Measurements from ENCODE around the gene COL6A6.

COL6A6 gene

GRCh38 chr3:130557336-130558035 lies 40.5 kb downstream of the COL6A6 start:
- no peak overlapping the region for H3K27ac ChIP-seq

GRCh38 chr3:130558366-130558765 lies 41.4 kb downstream of the COL6A6 start:
- H3K9me3 ChIP-seq (replicated peaks in 1 of 11): peaks cover 6 to 16% (median 11%) of the 10 kb centered on the region in 11 experiments; a peak in 19 of 22 replicates
- H3K4me2 ChIP-seq: no peak overlapping the region
- H3K27ac ChIP-seq: no peak overlapping the region
- no peak overlapping the region for H3K4me3 ChIP-seq
- H3K27me3 ChIP-seq: no peaks in the 10 kb centered on the region
- H3K9ac ChIP-seq: no peak overlapping the region
- TF ChIP-seq Cebpa-rat (IDR thresholded peaks at IDR 0.05): no peak
- no peaks in the 10 kb centered on the region for H3K4me1 ChIP-seq
- no peaks in the 10 kb centered on the region for H3K36me3 ChIP-seq
- no peaks in the 10 kb centered on the region for H4K20me1 ChIP-seq

More at GRCh38 chr3:130557336-130558035, 40.5 kb downstream of the COL6A6 start:
- H4K20me1 ChIP-seq: no peaks in the 10 kb centered on the region
- H3K9me3 ChIP-seq (replicated peaks in 1 of 11): peaks cover 15 to 25% (median 20%) of the 10 kb centered on the region in 11 experiments
- no peak for TF ChIP-seq Cebpa-rat (IDR thresholded peaks at IDR 0.05)
- H3K4me3 ChIP-seq: no peak overlapping the region
- no peaks in the 10 kb centered on the region for H3K27me3 ChIP-seq
- no peak overlapping the region for H3K9ac ChIP-seq
- no peak overlapping the region for H3K4me2 ChIP-seq
- H3K4me1 ChIP-seq: no peaks in the 10 kb centered on the region
- no peaks in the 10 kb centered on the region for H3K36me3 ChIP-seq

- Histone ChIP-seq H3K36me3 (no peaks in the 10 kb centered on the region), H3K9ac (no peak overlapping the region)
Observed at GRCh38 chr3:130565224-130565623, 48.2 kb downstream of the COL6A6 start.

More at GRCh38 chr3:130565224-130565623, 48.2 kb downstream of the COL6A6 start:
- no peak overlapping the region for H3K4me3 ChIP-seq
- no peaks in the 10 kb centered on the region for H3K9me3 ChIP-seq (replicated peaks in 1 of 11)
- no peaks in the 10 kb centered on the region for H3K4me1 ChIP-seq
- TF ChIP-seq Cebpa-rat (IDR thresholded peaks at IDR 0.05): no peak
- no peaks in the 10 kb centered on the region for H4K20me1 ChIP-seq
- no peaks in the 10 kb centered on the region for H3K27me3 ChIP-seq
- no peak overlapping the region for H3K4me2 ChIP-seq
- no peak overlapping the region for H3K27ac ChIP-seq
